Uterus (tissue), 2 donors: ENCODE results near the gene DNAJB5.

Experiments
- POLR2A ChIP-seq, 2 donors: fragments of 450-650 bp; IDR thresholded peaks; one replicate each; pipeline ENCODE4 v1.6.1; 2016; ENCODE audit warnings: antibody characterized with exemption in 2 of 2, mild to moderate bottlenecking in 1 of 2, moderate library complexity in 1 of 2
- TF ChIP-seq, protein P1 (sequence below), 4 experiments: fragments of 200-600 bp in 2 of 4; fragments of 450-650 bp in 2 of 4; sonication (generic) in 2 of 4; IDR thresholded peaks; one replicate each; pipeline ENCODE4 v1.5.1; 2016 to 2019; ENCODE audit warnings: antibody characterized with exemption in 4 of 4, mild to moderate bottlenecking in 2 of 4, moderate library complexity in 1 of 4

DNA sequence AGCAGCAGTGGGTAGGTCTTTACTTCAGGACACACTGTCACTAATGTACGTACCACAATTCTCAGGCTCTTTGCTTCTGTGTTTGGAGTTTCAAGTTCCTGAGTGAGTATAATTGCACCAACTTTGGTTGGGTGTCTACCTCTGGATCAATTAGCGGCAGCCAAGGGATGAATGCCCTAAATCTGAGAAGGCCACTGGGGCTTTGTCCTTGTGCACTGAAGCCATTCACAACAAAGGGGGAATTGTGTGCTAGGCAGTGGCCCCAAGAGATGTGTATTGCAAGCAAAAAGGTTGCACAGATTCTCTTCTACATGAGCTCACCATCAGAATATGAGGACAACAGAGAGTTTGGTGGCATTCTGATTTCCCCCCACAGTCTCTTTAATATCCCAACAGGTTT, 35.3 kb upstream of the DNAJB5 start:
- TF ChIP-seq, protein P1, sequence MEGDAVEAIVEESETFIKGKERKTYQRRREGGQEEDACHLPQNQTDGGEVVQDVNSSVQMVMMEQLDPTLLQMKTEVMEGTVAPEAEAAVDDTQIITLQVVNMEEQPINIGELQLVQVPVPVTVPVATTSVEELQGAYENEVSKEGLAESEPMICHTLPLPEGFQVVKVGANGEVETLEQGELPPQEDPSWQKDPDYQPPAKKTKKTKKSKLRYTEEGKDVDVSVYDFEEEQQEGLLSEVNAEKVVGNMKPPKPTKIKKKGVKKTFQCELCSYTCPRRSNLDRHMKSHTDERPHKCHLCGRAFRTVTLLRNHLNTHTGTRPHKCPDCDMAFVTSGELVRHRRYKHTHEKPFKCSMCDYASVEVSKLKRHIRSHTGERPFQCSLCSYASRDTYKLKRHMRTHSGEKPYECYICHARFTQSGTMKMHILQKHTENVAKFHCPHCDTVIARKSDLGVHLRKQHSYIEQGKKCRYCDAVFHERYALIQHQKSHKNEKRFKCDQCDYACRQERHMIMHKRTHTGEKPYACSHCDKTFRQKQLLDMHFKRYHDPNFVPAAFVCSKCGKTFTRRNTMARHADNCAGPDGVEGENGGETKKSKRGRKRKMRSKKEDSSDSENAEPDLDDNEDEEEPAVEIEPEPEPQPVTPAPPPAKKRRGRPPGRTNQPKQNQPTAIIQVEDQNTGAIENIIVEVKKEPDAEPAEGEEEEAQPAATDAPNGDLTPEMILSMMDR (IDR thresholded peaks at IDR 0.05), result no peak
- no peak for TF ChIP-seq POLR2A (IDR thresholded peaks at IDR 0.05)
